ENCODE data around the gene CCDC154.

DNA sequence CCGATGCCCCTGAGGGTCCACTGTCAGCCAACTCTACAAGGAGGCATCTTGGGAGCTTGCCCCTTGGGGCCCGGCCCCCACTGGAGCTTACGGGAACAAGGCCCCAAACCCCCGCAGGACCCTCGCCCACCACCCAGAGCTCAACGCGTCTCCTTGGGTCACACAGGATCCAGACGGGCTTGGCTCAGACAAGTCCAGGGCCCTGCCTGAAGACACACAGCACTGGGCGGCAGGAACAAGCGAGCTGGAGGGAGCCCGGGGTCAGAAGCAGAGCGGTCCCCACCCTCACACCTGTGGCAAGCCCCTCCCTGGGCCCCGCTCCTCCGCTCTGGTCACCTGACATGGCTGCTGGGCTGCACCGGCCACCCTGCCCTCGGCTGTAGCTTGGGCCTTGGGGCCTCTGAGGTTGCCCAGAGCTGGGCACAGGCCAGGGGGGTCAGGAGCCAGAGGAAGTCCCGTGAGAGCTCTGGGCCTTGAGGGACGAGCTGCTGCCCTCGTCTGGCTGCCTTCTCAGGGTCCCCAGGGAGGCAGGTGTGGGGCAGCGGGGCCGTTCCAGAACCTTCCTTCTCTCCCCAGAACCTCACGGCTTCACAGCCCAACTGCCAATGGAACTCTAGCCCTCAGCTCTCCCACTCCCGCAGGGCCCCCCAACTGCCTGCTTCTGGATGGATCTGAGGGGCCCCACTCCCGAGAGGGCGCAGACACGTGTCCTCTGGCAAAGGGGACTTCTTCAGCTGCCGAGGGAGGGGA is at the start of gene CCDC154:
- TF ChIP-seq, protein P1, sequence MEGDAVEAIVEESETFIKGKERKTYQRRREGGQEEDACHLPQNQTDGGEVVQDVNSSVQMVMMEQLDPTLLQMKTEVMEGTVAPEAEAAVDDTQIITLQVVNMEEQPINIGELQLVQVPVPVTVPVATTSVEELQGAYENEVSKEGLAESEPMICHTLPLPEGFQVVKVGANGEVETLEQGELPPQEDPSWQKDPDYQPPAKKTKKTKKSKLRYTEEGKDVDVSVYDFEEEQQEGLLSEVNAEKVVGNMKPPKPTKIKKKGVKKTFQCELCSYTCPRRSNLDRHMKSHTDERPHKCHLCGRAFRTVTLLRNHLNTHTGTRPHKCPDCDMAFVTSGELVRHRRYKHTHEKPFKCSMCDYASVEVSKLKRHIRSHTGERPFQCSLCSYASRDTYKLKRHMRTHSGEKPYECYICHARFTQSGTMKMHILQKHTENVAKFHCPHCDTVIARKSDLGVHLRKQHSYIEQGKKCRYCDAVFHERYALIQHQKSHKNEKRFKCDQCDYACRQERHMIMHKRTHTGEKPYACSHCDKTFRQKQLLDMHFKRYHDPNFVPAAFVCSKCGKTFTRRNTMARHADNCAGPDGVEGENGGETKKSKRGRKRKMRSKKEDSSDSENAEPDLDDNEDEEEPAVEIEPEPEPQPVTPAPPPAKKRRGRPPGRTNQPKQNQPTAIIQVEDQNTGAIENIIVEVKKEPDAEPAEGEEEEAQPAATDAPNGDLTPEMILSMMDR (conservative IDR thresholded peaks at IDR 0.05 in 1 of 2, IDR thresholded peaks at IDR 0.05 in 1 of 2; ENCODE audit: extremely low read depth in 1 of 2, insufficient read depth in 1 of 2, low read depth in 1 of 2, low read length in 2 of 2): no peak
- TF ChIP-seq EZH2 (IDR thresholded peaks at IDR 0.05; ENCODE audit: borderline replicate concordance, low read length): no peak
